Right lobe of liver (tissue), 4 donors: ENCODE results near the gene EDN1.

Experiments used
- POLR2A ChIP-seq: fragments of 450-650 bp; IDR thresholded peaks from one replicate; pipeline ENCODE4 v1.6.1; 2017; ENCODE audit warnings: antibody characterized with exemption, mild to moderate bottlenecking
- TF ChIP-seq, protein P1 (sequence below), 4 donors: fragments of 200-600 bp in 3 of 4; fragments of 450-650 bp in 1 of 4; IDR thresholded peaks; one replicate each; pipeline versions ENCODE4 v1.5.1 to v1.8.0; 2016 to 2022; ENCODE audit warnings: antibody characterized with exemption in 4 of 4, mild to moderate bottlenecking in 2 of 4
- donor health status: DM: no; HTN: no; CAD: no.
- donor health status: DM: no; HTN: no; CAD: no.
- donor health status: DM: no; HTN: yes; CAD: no.

DNA sequence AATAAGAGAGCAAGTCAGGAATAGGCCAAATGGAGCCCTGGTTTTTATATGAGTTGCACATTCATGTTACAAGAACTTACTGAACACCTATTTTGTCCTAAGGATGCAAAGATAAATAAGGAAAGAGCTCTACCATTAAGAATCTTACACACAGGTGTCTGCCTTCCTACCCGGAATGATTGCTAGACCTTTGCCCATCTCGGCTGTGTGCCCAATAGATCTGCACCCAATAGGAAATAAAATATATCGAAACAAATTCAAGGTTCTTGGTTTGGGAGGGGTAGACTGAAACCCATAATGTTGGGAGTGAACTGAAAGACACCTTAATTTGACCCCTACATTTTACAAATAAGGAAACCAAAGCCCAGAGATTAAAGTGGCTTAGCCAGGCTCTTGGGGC is 48.9 kb downstream of the EDN1 start:
- TF ChIP-seq, protein P1, sequence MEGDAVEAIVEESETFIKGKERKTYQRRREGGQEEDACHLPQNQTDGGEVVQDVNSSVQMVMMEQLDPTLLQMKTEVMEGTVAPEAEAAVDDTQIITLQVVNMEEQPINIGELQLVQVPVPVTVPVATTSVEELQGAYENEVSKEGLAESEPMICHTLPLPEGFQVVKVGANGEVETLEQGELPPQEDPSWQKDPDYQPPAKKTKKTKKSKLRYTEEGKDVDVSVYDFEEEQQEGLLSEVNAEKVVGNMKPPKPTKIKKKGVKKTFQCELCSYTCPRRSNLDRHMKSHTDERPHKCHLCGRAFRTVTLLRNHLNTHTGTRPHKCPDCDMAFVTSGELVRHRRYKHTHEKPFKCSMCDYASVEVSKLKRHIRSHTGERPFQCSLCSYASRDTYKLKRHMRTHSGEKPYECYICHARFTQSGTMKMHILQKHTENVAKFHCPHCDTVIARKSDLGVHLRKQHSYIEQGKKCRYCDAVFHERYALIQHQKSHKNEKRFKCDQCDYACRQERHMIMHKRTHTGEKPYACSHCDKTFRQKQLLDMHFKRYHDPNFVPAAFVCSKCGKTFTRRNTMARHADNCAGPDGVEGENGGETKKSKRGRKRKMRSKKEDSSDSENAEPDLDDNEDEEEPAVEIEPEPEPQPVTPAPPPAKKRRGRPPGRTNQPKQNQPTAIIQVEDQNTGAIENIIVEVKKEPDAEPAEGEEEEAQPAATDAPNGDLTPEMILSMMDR (IDR thresholded peaks at IDR 0.05): no peak
- TF ChIP-seq POLR2A: no peak
